SKM-1 treated with dmso at 0.1 percent for 144 hours (cell line): ENCODE data around the gene MPPE1.
A peak's percentile ranks its signal among the peaks of the same experiment; 100 is the strongest.
"Not testable (repeated sequence)": the region's sequence is repeated elsewhere in the genome, so short reads cannot be mapped to it uniquely, and the experiment has no call there.

Source experiments
- DNase-seq: peaks from one replicate; lab custom pipeline; 2025; ENCODE audit not compliant: unreplicated experiment; lab: John Stamatoyannopoulos, UW

Gene MPPE1

GRCh38 chr18:11859903-11860407, 48.2 kb downstream of the MPPE1 start:
- no peak for DNase-seq

GRCh38 chr18:11859282-11859830, 48.8 kb downstream of the MPPE1 start:
- DNase-seq: no peak

GRCh38 chr18:11857177-11857887, 50.8 kb downstream of the MPPE1 start:
- no peak for DNase-seq

GRCh38 chr18:11854554-11854953, 53.6 kb downstream of the MPPE1 start:
- DNase-seq: not testable (repeated sequence)

- DNase-seq: peak; percentile 29
Measured at GRCh38 chr18:11851806-11852337, 56.2 kb downstream of the MPPE1 start.

- DNase-seq: peak; percentile 92
Measured at GRCh38 chr18:11851146-11851805, 56.8 kb downstream of the MPPE1 start, which contains the start of gene CHMP1B. TSS of gene CHMP1B (plus strand) at chr18:11851413. CDS start at chr18:11851512, 99 bp downstream.

GRCh38 chr18:11850821-11851145, 57.3 kb downstream of the MPPE1 start:
- DNase-seq: no peak

GRCh38 chr18:11849841-11850634, 58.1 kb downstream of the MPPE1 start:
- DNase-seq: peak; percentile 11

GRCh38 chr18:11849279-11849678, 58.8 kb downstream of the MPPE1 start:
- no peak for DNase-seq

GRCh38 chr18:11847811-11848210, 60.3 kb downstream of the MPPE1 start:
- DNase-seq: no peak

- DNase-seq: no peak
Measured at GRCh38 chr18:11845654-11846053, 62.5 kb downstream of the MPPE1 start.

GRCh38 chr18:11844436-11844835, 63.7 kb downstream of the MPPE1 start:
- DNase-seq: no peak

GRCh38 chr18:11842562-11842961, 65.6 kb downstream of the MPPE1 start:
- DNase-seq: no peak

GRCh38 chr18:11840493-11840892, 67.6 kb downstream of the MPPE1 start:
- no peak for DNase-seq

GRCh38 chr18:11839556-11839955, 68.6 kb downstream of the MPPE1 start:
- DNase-seq: no peak

GRCh38 chr18:11834772-11835171, 73.3 kb downstream of the MPPE1 start:
- no peak for DNase-seq
